GM19043 (cell line): ENCODE data around the gene PDE7B.
"Not testable (repeated sequence)": the region's sequence is repeated elsewhere in the genome, so short reads cannot be mapped to it uniquely, and the experiment has no call there.

Source experiments
- ATAC-seq: cut with Tn5 transposase; IDR thresholded peaks from one replicate; pipeline ENCODE4 v1.9.1; 2021; ENCODE audit warnings: low read depth; ENCODE audit not compliant: unreplicated experiment

The PDE7B gene

DNA sequence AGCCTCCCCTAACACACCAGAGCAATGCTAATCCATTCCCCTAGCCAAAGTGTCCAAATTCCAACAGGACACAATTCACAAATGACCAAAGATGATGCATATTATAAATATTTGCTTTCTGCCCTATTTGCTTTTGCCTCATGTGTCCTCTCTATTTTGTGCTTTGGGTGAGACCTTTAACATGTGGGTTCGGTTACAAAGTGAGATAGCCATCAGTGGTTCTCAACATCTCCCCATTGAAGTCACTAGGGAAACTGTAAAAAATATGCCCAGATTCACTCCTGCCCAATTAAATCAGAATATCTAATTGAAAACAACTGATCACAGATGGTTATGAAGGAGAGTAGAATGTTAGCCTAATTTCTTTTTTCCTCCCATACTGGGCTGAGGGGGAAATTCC, 239.4 kb downstream of the PDE7B start:
- no peak for ATAC-seq

- ATAC-seq, result no peak
Measured at GRCh38 chr6:136092897-136093296, 241.4 kb downstream of the PDE7B start.

DNA sequence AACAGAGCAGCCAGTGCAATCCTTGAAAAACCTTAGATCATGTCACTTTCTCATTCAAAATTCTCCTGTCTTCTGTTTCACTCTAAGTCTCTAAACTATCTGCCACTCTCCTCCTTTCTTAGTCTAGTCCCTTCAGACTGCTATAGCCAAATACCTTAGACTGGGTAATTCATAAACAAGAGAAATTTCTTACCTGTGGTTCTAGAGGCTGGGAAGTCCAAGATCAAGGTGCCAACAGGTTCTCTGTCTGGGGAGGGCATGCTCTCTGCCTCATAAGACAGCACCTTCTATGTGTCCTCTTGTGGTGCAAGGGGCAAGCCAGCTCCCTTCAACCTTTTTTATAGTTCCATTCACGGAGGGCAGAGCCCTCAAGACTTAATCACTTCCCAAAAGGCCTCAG, 242.3 kb downstream of the PDE7B start:
- no peak for ATAC-seq

- ATAC-seq, result no peak
Measured at GRCh38 chr6:136094812-136095211, 243.3 kb downstream of the PDE7B start.

GRCh38 chr6:136095986-136096385, 244.5 kb downstream of the PDE7B start:
- ATAC-seq, result no peak

- no peak for ATAC-seq
Measured at GRCh38 chr6:136102991-136103688, 251.6 kb downstream of the PDE7B start.

GRCh38 chr6:136103763-136104311, 252.3 kb downstream of the PDE7B start:
- no peak for ATAC-seq

GRCh38 chr6:136104556-136104955, 253.1 kb downstream of the PDE7B start:
- ATAC-seq, result no peak

- ATAC-seq, result not testable (repeated sequence)
Measured at GRCh38 chr6:136105797-136106196, 254.3 kb downstream of the PDE7B start.

GRCh38 chr6:136108361-136108945, 257.0 kb downstream of the PDE7B start:
- ATAC-seq, result no peak

DNA sequence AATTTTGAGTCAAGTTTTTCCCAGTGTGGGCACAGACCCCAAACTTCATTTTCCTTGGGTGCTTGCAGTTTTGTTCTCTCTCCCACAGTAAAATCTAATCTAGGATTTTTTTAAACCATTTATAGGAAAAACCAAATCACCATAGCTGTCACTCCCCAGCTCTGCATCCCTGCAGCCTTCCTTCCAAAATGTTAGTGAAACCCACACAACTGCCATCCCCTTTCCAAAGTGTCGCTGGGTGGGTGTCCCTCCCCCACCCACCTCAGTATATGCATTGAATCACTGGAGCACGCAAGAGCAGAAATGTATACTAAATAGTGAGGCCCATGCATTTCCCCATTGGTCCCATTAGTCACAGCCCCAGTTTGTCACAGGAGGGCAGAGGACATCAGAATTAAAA, 260.3 kb downstream of the PDE7B start:
- ATAC-seq, result no peak

DNA sequence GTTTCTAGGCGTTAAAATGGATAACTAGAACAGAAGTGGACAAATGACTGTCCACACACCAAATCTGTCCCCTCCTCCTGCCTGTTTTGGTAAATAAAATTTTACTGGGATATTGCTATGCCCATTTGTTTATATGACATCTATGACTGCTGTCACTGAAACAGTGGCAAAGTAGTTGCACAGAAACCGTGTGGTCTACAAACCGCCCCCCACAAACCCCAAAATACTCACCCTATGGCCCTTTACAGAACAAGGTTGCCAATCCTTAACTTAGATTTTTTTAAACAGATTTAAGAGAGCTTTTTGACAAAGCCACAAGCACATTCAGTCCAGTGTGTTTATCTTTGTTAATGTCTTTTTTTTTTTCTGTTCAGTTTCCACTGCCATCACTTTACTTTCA, 260.8 kb downstream of the PDE7B start:
- no peak for ATAC-seq

DNA sequence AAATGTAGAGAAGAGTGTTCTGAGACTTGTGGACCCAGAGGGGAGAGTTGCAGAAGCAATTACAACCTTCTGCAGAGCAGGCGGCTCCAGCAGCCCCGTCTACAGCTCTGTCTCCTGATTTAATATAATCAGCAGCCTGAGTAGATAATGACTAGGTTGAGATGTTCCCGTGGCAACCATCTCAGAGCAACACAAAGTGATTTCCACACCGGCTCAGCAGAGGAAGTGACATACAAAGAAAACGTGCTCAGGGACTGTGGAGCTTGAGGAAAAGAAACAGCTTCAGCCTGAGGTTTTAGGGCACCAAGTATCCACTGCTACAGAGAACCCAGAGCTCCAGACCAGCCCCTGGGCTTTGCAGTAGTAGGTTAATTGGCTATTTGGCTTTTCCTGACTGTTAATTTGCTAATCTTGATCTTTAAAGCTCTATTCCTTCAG, 262.3 kb downstream of the PDE7B start:
- no peak for ATAC-seq

DNA sequence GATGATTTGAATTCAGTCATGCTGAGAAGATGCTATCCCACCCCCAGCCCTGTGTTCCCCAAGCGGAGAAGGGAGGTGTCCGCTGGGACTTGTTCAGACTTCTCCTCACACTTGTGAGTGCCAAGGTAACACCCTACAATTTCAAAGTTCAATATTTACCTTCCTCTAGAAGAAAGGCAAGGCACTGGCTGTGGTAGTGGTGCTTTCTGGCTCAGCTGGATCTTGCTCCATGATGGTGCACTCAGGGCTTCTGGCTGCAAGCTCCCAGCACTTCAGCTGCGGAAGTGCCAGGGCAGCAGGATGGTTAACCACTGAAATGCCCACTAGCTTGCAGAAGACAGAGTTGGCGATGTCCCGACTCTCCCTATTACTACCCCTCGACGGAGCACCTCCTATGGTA, 263.2 kb downstream of the PDE7B start:
- no peak for ATAC-seq

DNA sequence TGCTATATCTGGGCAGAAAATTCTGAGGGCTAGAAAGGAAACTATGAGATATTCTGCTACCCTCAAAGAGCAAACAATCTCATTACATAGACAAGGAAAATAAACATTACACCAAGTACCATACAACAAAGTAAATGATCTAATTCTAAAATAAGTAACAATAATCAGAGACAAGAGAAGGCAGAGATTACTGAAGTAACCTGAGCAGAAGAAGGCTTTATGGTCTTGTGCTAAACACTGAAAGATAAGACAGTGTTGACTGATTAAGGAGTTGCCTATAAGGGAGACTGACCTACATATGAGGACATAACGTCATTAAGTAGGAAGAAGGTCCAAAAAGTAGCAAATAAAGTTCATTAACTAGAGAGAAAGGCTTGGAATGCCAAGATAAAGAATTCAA, 264.4 kb downstream of the PDE7B start:
- ATAC-seq, result no peak

DNA sequence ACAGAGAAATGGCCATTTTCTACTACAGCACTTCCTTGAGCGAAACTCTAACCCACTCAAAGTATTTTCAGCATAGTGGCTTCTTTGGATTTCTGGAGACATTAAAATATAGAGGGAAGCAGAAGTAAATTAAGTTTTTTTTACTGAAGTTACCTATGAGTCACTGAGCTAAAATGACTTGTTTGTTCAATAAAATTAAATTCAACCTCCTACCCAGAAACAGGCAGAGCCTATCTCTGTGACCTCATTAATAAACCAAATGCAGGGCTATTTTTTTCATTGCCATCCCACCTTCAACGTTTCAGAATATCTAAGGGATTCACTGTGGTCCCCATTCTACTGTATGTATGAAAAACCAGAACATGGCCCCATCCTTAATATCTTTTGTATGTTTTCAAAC, 265.6 kb downstream of the PDE7B start:
- no peak for ATAC-seq

- no peak for ATAC-seq
Measured at GRCh38 chr6:136118787-136119186, 267.3 kb downstream of the PDE7B start.

- no peak for ATAC-seq
Measured at GRCh38 chr6:136123468-136123867, 272.0 kb downstream of the PDE7B start.

- ATAC-seq, result no peak
Measured at GRCh38 chr6:136125585-136125984, 274.1 kb downstream of the PDE7B start.

DNA sequence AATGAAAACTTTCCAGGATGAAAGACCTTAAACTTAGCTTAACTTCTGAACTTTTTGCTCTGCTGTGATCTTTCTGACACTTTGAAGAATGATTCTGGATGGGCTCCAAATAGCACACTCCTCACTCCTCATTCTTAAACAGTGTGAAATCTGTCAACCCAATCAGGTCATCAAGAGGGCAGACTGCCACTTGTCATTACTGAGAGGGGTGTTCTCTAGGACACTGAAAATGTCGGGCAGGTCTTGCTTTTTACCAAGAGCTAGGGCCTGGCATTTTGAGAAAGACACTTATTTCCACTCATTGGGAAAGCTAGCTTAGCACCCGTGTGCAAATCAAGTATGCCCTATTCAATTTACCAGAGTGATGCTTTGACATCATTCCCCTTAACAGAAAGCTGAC, 276.4 kb downstream of the PDE7B start:
- no peak for ATAC-seq

DNA sequence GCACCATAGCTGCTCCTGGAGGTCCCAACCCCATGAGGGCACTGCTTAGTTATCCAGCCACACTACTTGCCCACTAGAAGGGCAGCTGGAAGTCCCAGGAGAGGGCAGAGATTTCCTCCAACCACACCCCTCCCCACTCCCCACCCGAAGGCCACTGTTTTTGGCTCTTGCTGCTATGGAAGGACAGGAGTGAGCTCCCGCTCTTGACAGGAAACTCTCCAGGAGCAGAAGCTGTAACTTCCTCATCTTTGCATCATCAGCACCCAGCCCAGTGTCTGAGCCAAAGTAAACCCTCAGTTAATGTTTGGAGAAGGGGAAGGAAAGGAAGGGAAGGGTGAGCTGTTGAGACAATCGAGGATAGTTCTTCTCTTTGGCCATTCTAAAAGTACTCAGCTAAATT, 277.9 kb downstream of the PDE7B start:
- ATAC-seq, result no peak

DNA sequence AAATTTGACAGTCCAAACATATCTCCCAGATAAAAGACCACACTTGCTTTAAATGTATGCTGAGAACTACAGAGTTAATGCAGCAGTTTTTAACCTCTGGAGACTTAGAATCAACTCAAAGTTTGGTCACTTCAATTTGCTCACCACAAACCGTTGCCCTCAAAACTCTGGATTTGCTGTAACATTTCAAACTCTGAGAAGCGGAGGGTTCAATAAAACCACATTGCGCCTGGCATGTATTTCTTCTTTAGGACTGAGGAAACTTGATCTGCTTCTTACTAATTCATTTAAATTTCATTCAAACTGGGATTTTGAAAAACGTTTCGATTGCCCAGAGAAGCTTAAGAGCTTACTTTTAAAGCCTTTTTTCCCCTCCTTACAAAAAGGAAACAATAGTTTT, 282.8 kb downstream of the PDE7B start:
- no peak for ATAC-seq
